Testis (tissue), 2 donors: Measurements from ENCODE around the gene NT5M.

ENCODE experiments used
- POLR2A ChIP-seq: fragments of 450-650 bp; IDR thresholded peaks from one replicate; pipeline ENCODE4 v1.6.1; 2017; ENCODE audit warnings: antibody characterized with exemption, mild to moderate bottlenecking, moderate library complexity
- TF ChIP-seq, protein P1 (sequence below), 3 experiments: fragments of 450-650 bp in 2 of 3; fragments of 200-600 bp in 1 of 3; sonication (generic) in 1 of 3; IDR thresholded peaks; one replicate each; pipeline ENCODE4 v1.5.1; 2016 to 2019; ENCODE audit warnings: antibody characterized with exemption in 3 of 3, mild to moderate bottlenecking in 2 of 3, moderate library complexity in 1 of 3

GRCh38 chr17:17382065-17382459 lies 78.9 kb downstream of the NT5M start:
- no peak for TF ChIP-seq POLR2A
- TF ChIP-seq, protein P1, sequence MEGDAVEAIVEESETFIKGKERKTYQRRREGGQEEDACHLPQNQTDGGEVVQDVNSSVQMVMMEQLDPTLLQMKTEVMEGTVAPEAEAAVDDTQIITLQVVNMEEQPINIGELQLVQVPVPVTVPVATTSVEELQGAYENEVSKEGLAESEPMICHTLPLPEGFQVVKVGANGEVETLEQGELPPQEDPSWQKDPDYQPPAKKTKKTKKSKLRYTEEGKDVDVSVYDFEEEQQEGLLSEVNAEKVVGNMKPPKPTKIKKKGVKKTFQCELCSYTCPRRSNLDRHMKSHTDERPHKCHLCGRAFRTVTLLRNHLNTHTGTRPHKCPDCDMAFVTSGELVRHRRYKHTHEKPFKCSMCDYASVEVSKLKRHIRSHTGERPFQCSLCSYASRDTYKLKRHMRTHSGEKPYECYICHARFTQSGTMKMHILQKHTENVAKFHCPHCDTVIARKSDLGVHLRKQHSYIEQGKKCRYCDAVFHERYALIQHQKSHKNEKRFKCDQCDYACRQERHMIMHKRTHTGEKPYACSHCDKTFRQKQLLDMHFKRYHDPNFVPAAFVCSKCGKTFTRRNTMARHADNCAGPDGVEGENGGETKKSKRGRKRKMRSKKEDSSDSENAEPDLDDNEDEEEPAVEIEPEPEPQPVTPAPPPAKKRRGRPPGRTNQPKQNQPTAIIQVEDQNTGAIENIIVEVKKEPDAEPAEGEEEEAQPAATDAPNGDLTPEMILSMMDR (IDR thresholded peaks at IDR 0.05): no peak
